Calu3 (cell line): ENCODE results near the gene MAGIX. TPM values are rescaled to one million over a fixed set of nuclear protein-coding genes. Genes with fewer than 3 reads are reported as not detected.
A peak's percentile ranks its signal among the peaks of the same experiment; 100 is the strongest.

Experiments used
- BruUV-seq: library from RNA; stranded (reverse); fragments of 400-500 nt; replicated peaks from 2 replicates; lab custom pipeline; 2021; lab: Mats Ljungman, UMichigan
- CTCF ChIA-PET: fragments of 300-600 bp; sonication (Branson Sonifier 250); formaldehyde crosslinking; loops from one replicate; lab custom pipeline; 2022; ENCODE audit warnings: antibody characterized with exemption; lab: Charles Lee
- DNase-seq: peaks from one replicate; pipeline ENCODE4 v3.0.0; 2022
- H3K27ac Mint-ChIP-seq: one replicate; pipeline ENCODE4 v1.8.0; 2022; ENCODE audit warnings: mixed read lengths; ENCODE audit not compliant: unreplicated experiment
- H3K27me3 Mint-ChIP-seq: one replicate; pipeline ENCODE4 v1.8.0; 2022; ENCODE audit warnings: mixed read lengths; ENCODE audit not compliant: unreplicated experiment
- H3K36me3 Mint-ChIP-seq: one replicate; pipeline ENCODE4 v1.8.0; 2022; ENCODE audit warnings: mild to moderate bottlenecking, moderate library complexity, mixed read lengths; ENCODE audit not compliant: insufficient read depth, unreplicated experiment
- H3K4me1 Mint-ChIP-seq: one replicate; pipeline ENCODE4 v1.8.0; 2022; ENCODE audit warnings: mild to moderate bottlenecking, low read depth, mixed read lengths; ENCODE audit not compliant: unreplicated experiment
- H3K4me3 Mint-ChIP-seq: one replicate; pipeline ENCODE4 v1.8.0; 2022; ENCODE audit warnings: mild to moderate bottlenecking, low read depth, moderate library complexity, mixed read lengths; ENCODE audit not compliant: unreplicated experiment
- H3K9me3 Mint-ChIP-seq: one replicate; pipeline ENCODE4 v1.8.0; 2022; ENCODE audit warnings: low read depth, mixed read lengths; ENCODE audit not compliant: unreplicated experiment
- CTCF ChIP-seq: fragments of 200-600 bp; IDR thresholded peaks from one replicate; pipeline ENCODE4 v1.8.0; 2022; ENCODE audit warnings: antibody characterized with exemption; ENCODE audit not compliant: unreplicated experiment
- intact Hi-C: fragments of 100-400 bp; cut with micrococcal nuclease; formaldehyde crosslinking; loops from one replicate; pipeline ENCODE4 v1.10.0; 2022; ENCODE audit not compliant: unreplicated experiment
- total RNA-seq: library from RNA; stranded (reverse); gene quantifications from 2 replicates; pipeline ENCODE4 v1.2.3, GENCODE V29; 2022

The MAGIX gene
- total RNA-seq, 1 experiment from 2014 or later, result 13.9 TPM

GRCh38 chrX:49155243-49155899 is 7.2 kb upstream of the MAGIX start:
- CTCF ChIA-PET, result interaction anchor here (0.6 to 1.6 kb wide), 9 partner anchors 11 to 1090 kb away, joined by 3 to 12 read pairs (median 3); no protein-coding TSS in a partner anchor
- TF ChIP-seq CTCF, result no peak
- no TSS peak for BruUV-seq
- intact Hi-C loops, result no loop called here
- H3K4me1 Mint-ChIP-seq, result peaks cover 27% of the 10 kb centered on the region
- peak; percentile 30 for DNase-seq
- H3K27ac Mint-ChIP-seq, result peak overlapping the region; percentile 96
- peaks cover 3% of the 10 kb centered on the region for H3K9me3 Mint-ChIP-seq
- H3K4me3 Mint-ChIP-seq, result peak overlapping the region; percentile 89
- H3K36me3 Mint-ChIP-seq, result peaks cover 12% of the 10 kb centered on the region
- H3K27me3 Mint-ChIP-seq, result no peaks in the 10 kb centered on the region

- peaks cover 12% of the 10 kb centered on the region for H3K36me3 Mint-ChIP-seq
- no peaks in the 10 kb centered on the region for H3K27me3 Mint-ChIP-seq
- CTCF ChIA-PET, result interaction anchor here (0.6 to 1.6 kb wide), 7 partner anchors 11 to 197 kb away, joined by 3 to 12 read pairs (median 3); no protein-coding TSS in a partner anchor
- peak overlapping the region; percentile 96 for H3K27ac Mint-ChIP-seq
- peak; percentile 47 for TF ChIP-seq CTCF
- peaks cover 27% of the 10 kb centered on the region for H3K4me1 Mint-ChIP-seq
- intact Hi-C loops, result no loop called here
- peak overlapping the region; percentile 89 for H3K4me3 Mint-ChIP-seq
- H3K9me3 Mint-ChIP-seq, result peaks cover under 1% of the 10 kb centered on the region
- no TSS peak for BruUV-seq
- peak; percentile 87 for DNase-seq
Observed at GRCh38 chrX:49155900-49156837, 6.4 kb upstream of the MAGIX start.

GRCh38 chrX:49157194-49157593 is 5.4 kb upstream of the MAGIX start:
- Mint-ChIP-seq H3K27ac (no peak overlapping the region), H3K4me3 (no peak overlapping the region), H3K27me3 (no peaks in the 10 kb centered on the region), H3K9me3 (no peaks in the 10 kb centered on the region), H3K4me1 (peaks cover 27% of the 10 kb centered on the region), H3K36me3 (peaks cover 12% of the 10 kb centered on the region)
- intact Hi-C loops, result no loop called here
- DNase-seq, result no peak
- no peak for TF ChIP-seq CTCF
- no TSS peak for BruUV-seq
- CTCF ChIA-PET, result no interaction called here

- no peak overlapping the region for H3K4me3 Mint-ChIP-seq
- DNase-seq, result no peak
- no peak for TF ChIP-seq CTCF
- H3K36me3 Mint-ChIP-seq, result peaks cover 33% of the 10 kb centered on the region
- H3K27ac Mint-ChIP-seq, result no peak overlapping the region
- no peaks in the 10 kb centered on the region for H3K9me3 Mint-ChIP-seq
- no TSS peak for BruUV-seq
- intact Hi-C loops, result no loop called here
- CTCF ChIA-PET, result interaction anchor here (0.6 kb wide), 1 partner anchor 61 kb away, joined by 3 read pairs; no protein-coding TSS in a partner anchor
- H3K27me3 Mint-ChIP-seq, result no peaks in the 10 kb centered on the region
- H3K4me1 Mint-ChIP-seq, result peaks cover 26% of the 10 kb centered on the region
Observed at GRCh38 chrX:49160908-49161307, 1.6 kb upstream of the MAGIX start.
